HL-60 (cell line): ENCODE measurements around the gene SLC17A3.

Experiments
- CTCF ChIP-seq: IDR thresholded peaks from one replicate; pipeline ENCODE4 v1.5.1; 2011; ENCODE audit warnings: low read length, control low read depth, inconsistent platforms; ENCODE audit not compliant: insufficient read depth
- GABPA ChIP-seq: IDR thresholded peaks from 2 replicates; pipeline ENCODE4 v1.6.1; 2012; ENCODE audit warnings: low read depth
- POLR2AphosphoS5 ChIP-seq: IDR thresholded peaks from 2 replicates; pipeline ENCODE4 v1.6.1; 2012; ENCODE audit warnings: low read depth
- REST ChIP-seq: IDR thresholded peaks from 2 replicates; pipeline ENCODE4 v1.6.1; 2012; ENCODE audit warnings: low read depth; ENCODE audit not compliant: insufficient replicate concordance
- SPI1 ChIP-seq: IDR thresholded peaks from 2 replicates; pipeline ENCODE4 v1.6.1; 2012; ENCODE audit warnings: low read depth, mild to moderate bottlenecking, borderline replicate concordance

DNA sequence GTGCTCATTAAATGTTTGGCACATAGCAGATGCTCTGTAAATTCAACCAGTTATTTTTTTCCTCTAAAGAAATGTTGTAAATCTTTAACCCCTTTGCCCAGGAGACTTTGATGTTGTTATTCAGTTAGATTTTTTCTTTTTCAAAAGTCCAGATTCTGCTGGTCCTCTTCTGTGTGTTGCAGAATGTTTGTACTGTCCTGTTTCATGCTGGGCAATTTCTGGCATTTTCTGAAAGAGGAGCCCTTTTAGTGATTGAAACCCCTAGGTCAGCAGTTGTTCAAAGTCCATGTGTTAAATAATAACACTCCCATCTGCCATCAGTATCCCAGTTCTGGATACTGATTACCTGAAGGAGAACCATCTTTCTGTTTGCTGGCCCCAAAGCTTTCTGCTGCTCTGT lies 40.9 kb downstream of the SLC17A3 start:
- TF ChIP-seq CTCF (no peak), SPI1 (no peak), POLR2AphosphoS5 (no peak), GABPA (no peak), REST (no peak)
